A549 (cell line): Measurements from ENCODE around the gene B4GALT3.

Experiments
- ESRRA ChIP-seq: fragments of 150-350 bp; IDR thresholded peaks from 2 replicates; pipeline ENCODE4 v1.6.1; 2014; ENCODE audit warnings: mild to moderate bottlenecking, low read length, borderline replicate concordance
- NFE2L2 ChIP-seq: fragments of 150-350 bp; conservative IDR thresholded peaks from 2 replicates; pipeline ENCODE4 v1.6.1; 2014; ENCODE audit warnings: low read length
- NR3C1 ChIP-seq: fragments of >200 bp; sonication (Bioruptor Twin); formaldehyde crosslinking; IDR thresholded peaks from 3 replicates; pipeline ENCODE4 v1.6.1; 2017
- TF ChIP-seq, protein P1 (sequence below): fragments of >200 bp; sonication (Bioruptor Twin); formaldehyde crosslinking; IDR thresholded peaks from 3 replicates; pipeline ENCODE4 v1.5.1; 2016
- TF ChIP-seq, protein P2 (sequence below): IDR thresholded peaks from 2 replicates; pipeline ENCODE4 v1.6.1; 2012

DNA sequence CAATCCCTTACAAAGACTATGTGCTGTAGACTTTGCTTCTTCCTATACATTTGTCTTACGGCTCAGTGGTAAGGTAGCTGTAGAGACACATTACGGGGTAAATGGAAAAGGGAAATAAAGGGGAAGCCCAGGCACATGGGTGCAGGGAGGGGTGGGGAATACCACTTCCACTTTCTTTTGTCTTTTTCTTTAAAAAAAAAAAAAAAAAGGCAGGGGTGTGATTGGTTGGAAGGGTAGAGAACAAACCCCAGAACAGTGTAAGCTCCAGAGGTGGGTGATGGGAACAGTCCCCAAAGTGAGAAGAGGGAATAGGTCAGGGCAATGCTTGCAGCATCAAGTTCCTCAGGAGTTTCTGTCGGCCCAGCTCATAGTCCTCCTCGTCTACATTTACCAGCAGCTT, 55.5 kb downstream of the B4GALT3 start:
- TF ChIP-seq ESRRA (no peak), NFE2L2 (no peak), NR3C1 (no peak)
- TF ChIP-seq, protein P1, sequence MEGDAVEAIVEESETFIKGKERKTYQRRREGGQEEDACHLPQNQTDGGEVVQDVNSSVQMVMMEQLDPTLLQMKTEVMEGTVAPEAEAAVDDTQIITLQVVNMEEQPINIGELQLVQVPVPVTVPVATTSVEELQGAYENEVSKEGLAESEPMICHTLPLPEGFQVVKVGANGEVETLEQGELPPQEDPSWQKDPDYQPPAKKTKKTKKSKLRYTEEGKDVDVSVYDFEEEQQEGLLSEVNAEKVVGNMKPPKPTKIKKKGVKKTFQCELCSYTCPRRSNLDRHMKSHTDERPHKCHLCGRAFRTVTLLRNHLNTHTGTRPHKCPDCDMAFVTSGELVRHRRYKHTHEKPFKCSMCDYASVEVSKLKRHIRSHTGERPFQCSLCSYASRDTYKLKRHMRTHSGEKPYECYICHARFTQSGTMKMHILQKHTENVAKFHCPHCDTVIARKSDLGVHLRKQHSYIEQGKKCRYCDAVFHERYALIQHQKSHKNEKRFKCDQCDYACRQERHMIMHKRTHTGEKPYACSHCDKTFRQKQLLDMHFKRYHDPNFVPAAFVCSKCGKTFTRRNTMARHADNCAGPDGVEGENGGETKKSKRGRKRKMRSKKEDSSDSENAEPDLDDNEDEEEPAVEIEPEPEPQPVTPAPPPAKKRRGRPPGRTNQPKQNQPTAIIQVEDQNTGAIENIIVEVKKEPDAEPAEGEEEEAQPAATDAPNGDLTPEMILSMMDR, result no peak
- TF ChIP-seq, protein P2, sequence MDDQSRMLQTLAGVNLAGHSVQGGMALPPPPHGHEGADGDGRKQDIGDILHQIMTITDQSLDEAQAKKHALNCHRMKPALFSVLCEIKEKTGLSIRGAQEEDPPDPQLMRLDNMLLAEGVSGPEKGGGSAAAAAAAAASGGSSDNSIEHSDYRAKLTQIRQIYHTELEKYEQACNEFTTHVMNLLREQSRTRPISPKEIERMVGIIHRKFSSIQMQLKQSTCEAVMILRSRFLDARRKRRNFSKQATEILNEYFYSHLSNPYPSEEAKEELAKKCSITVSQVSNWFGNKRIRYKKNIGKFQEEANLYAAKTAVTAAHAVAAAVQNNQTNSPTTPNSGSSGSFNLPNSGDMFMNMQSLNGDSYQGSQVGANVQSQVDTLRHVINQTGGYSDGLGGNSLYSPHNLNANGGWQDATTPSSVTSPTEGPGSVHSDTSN, result no peak
